Spinal cord (tissue), 4 donors: Measurements from ENCODE around the gene SIGLEC11. TPM values are rescaled to one million over a fixed set of nuclear protein-coding genes. Genes with fewer than 3 reads are reported as not detected.

Experiments
- polyA plus RNA-seq, 2 donors: library from polyadenylated mRNA; unstranded; fragments of 120-200 nt; gene quantifications; one replicate each; pipeline ENCODE4 v1.2.1, GENCODE V29; 2013; ENCODE audit not compliant: insufficient read length in 2 of 2
- total RNA-seq, 2 donors: library from RNA; depleted of rRNA in 1 of 2; stranded (reverse); fragments of 120-200 nt in 1 of 2; fragments of >200 nt in 1 of 2; gene quantifications; one replicate each; pipeline versions ENCODE4 v1.2.3 to v1.2.4, GENCODE V29; 2013 to 2014

SIGLEC11 gene
- total and polyA plus RNA-seq, 4 donors = 0.52 to 1.7 (median 0.86) TPM

Other genes with a start within 250 kb of the SIGLEC11 start
- under 1 TPM; 0.10 to 0.50 TPM for gene TSKS, start 197.9 kb downstream of the SIGLEC11 start, total RNA-seq
- gene TSKS, start 197.9 kb downstream of the SIGLEC11 start, polyA plus RNA-seq = under 1 TPM; 0.35 to 0.47 TPM
- 10 to 100 TPM; 58.5 to 61.6 TPM for gene AP2A1, start 194.2 kb downstream of the SIGLEC11 start, total RNA-seq
- gene AP2A1, start 194.2 kb downstream of the SIGLEC11 start, polyA plus RNA-seq = 100 to 1,000 TPM; 151 to 156 TPM
- gene FUZ, start 147.9 kb downstream of the SIGLEC11 start, total RNA-seq = 10 to 100 TPM; 17.2 to 29.0 TPM
- gene FUZ, start 147.9 kb downstream of the SIGLEC11 start, polyA plus RNA-seq = 10 to 100 TPM; 32.6 to 35.0 TPM
- gene MED25, start 142.9 kb downstream of the SIGLEC11 start, total RNA-seq = 10 to 100 TPM; 16.7 to 21.8 TPM
- 10 to 100 TPM; 64.7 to 68.2 TPM for gene MED25, start 142.9 kb downstream of the SIGLEC11 start, polyA plus RNA-seq
- gene PTOV1, start 110.0 kb downstream of the SIGLEC11 start, total RNA-seq = 100 to 1,000 TPM in 1 of 2 donors, 10 to 100 TPM in 1; 62.2 to 220 TPM
- gene PTOV1, start 110.0 kb downstream of the SIGLEC11 start, polyA plus RNA-seq = 100 to 1,000 TPM; 420 to 438 TPM
- gene PNKP, start 93.6 kb downstream of the SIGLEC11 start, total RNA-seq = 10 to 100 TPM; 22.2 to 47.1 TPM
- 10 to 100 TPM; 53.5 to 87.1 TPM for gene PNKP, start 93.6 kb downstream of the SIGLEC11 start, polyA plus RNA-seq
- gene AKT1S1, start 83.8 kb downstream of the SIGLEC11 start, total RNA-seq = 1 to 10 TPM; 3.8 to 9.0 TPM
- gene AKT1S1, start 83.8 kb downstream of the SIGLEC11 start, polyA plus RNA-seq = 10 to 100 TPM; 43.0 to 43.8 TPM
- gene TBC1D17, start 83.5 kb downstream of the SIGLEC11 start, total RNA-seq = 10 to 100 TPM in 1 of 2 donors, 1 to 10 TPM in 1; 9.6 to 13.9 TPM
- gene TBC1D17, start 83.5 kb downstream of the SIGLEC11 start, polyA plus RNA-seq = 10 to 100 TPM; 67.2 to 78.6 TPM
- under 1 TPM; 0.30 to 0.33 TPM for gene IL4I1, start 64.3 kb downstream of the SIGLEC11 start, total RNA-seq
- 1 to 10 TPM in 1 of 2 donors, under 1 TPM in 1; 0.89 to 1.3 TPM for gene IL4I1, start 64.3 kb downstream of the SIGLEC11 start, polyA plus RNA-seq
- 1 to 10 TPM; 2.6 to 7.2 TPM for gene ATF5, start 32.0 kb downstream of the SIGLEC11 start, total RNA-seq
- 10 to 100 TPM; 19.0 to 19.5 TPM for gene ATF5, start 32.0 kb downstream of the SIGLEC11 start, polyA plus RNA-seq
- 10 to 100 TPM; 16.9 to 41.0 TPM for gene NUP62, start 31.7 kb downstream of the SIGLEC11 start, total RNA-seq
- gene NUP62, start 31.7 kb downstream of the SIGLEC11 start, polyA plus RNA-seq = 10 to 100 TPM; 48.3 to 51.3 TPM
- gene VRK3, start 64.2 kb upstream of the SIGLEC11 start, total RNA-seq = 10 to 100 TPM; 18.9 to 42.0 TPM
- gene VRK3, start 64.2 kb upstream of the SIGLEC11 start, polyA plus RNA-seq = 10 to 100 TPM; 48.1 to 58.3 TPM
- gene ZNF473, start 64.8 kb upstream of the SIGLEC11 start, total RNA-seq = 10 to 100 TPM; 10.0 to 14.1 TPM
- 10 to 100 TPM; 13.9 to 14.8 TPM for gene ZNF473, start 64.8 kb upstream of the SIGLEC11 start, polyA plus RNA-seq
- gene IZUMO2, start 202.1 kb upstream of the SIGLEC11 start, total RNA-seq = not detected
- not detected for gene IZUMO2, start 202.1 kb upstream of the SIGLEC11 start, polyA plus RNA-seq
- gene MYH14, start 242.4 kb upstream of the SIGLEC11 start, total RNA-seq = 1 to 10 TPM; 4.1 to 7.2 TPM
- 10 to 100 TPM; 14.6 to 16.8 TPM for gene MYH14, start 242.4 kb upstream of the SIGLEC11 start, polyA plus RNA-seq